ENCODE measurements around the gene METRNL.
"Not testable (repeated sequence)": the region's sequence is repeated elsewhere in the genome, so short reads cannot be mapped to it uniquely, and the experiment has no call there.

METRNL gene

DNA sequence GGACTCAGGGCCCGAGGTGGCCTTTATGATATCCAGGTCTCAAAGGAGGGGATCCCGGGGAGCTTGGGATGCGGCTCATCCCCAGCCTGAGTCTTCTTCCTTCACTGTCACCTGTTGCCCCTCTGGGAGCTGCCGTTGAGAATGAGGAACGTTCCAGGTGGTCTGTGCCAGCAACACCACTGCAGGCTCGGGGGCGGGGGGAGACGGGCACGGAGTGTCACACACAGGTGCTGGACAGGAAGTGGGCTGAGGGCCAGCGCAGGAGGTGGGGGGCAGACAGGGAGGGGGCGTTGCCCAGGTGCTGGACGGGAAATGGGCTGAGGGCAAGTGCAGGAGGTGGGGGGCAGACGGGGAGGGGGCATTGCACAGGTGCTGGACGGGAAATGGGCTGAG is 28.2 kb downstream of the METRNL start:
- no peak for DNase-seq (ENCODE audit: low read depth)

DNA sequence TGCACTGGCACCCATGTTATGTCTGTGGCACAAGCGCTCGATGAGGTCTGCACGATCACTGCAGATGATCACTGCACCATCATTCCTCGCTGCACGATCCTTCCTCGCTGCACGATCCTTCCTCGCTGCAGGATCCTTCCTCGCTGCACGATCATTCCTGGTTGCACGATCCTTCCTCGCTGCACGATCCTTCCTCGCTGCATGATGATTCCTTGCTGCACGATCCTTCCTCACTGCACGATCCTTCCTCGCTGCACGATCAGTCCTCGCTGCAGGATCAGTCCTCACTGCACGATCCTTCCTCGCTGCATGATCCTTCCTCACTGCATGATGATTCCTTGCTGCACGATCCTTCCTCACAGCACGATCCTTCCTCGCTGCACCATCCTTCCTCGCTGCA is 29.3 kb downstream of the METRNL start:
- DNase-seq (ENCODE audit: low read depth) = no peak

DNA sequence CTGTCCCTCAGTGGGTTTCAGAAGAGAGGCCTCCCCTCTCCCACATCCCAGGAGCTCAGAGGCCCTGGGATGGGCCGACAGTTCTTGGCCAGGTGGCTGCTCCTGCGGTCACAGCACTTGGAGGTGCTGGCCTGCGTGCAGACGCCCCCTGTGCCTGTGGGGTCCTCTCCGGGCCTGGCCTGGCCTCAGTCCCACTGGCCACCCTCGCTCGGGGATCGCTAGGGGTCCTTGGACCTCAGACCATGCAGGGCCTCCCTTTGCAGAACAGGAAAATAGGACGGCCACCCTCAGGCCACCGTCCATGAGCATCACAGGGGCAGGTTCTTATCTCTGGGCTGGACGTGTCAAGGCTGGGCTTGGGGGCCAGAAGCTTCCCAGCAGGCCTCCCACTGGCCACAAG is 30.0 kb downstream of the METRNL start:
- DNase-seq (ENCODE audit: low read depth) = no peak

DNA sequence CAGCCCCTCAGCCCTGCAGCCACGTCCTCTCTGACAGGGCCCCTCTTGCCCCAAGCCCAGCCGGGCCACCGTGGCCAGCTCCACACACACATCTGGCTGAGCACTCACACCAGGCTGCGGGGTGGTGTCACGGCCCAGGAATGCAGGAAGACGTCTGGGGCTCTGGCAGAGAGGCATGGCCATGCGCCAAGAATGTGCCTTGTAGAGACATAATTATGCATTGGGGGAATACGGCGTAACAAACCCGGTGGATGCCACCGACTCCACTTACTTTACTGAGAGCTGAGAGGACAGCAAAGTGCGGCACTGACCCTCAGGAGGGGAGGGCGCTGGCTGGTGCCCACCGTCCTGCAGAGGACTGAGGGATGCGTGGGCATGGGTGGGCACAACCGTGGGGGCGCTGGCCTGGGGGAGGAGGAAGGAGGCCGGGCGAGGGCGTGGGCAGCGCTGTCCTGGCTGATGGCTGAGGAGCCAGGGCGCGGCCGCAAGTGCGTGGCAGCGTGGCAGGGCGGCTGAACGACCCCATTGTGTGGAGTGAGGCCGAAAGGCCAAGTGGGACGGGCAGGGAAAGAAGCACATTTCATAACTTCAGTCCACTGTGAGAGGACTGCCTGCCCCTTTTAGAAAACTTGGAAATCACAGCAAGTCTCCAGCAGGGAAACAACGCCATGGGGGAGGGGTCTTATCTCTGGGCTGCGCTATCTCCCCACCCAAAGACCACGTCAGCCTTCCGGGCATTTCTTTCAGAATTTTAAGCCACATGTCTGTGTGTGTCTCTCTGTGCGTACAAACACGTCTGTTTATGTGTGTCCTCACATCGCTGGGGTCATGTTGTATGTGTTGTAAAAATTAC is 30.6 kb downstream of the METRNL start:
- DNase-seq (ENCODE audit: low read depth) = peak; percentile 87

DNA sequence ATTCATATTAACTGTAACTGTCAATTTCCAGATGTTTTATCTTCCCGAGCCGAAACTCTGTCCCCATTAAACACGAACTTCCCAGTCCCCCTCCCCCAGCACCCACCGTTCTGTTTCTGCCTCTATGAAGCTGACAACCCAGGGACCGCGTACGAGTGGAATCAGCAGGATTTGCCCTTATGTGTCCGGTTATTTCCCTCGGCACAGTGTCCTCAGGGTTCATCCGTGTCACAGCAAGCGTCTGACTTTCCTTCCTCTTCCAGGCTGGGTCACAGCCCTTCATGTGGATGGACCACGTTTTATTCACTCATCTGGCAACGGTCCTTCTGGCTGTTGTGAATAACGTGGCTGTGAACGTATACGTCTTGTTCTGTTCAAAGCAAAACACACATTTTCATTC is 31.3 kb downstream of the METRNL start:
- DNase-seq (ENCODE audit: low read depth) = no peak

DNA sequence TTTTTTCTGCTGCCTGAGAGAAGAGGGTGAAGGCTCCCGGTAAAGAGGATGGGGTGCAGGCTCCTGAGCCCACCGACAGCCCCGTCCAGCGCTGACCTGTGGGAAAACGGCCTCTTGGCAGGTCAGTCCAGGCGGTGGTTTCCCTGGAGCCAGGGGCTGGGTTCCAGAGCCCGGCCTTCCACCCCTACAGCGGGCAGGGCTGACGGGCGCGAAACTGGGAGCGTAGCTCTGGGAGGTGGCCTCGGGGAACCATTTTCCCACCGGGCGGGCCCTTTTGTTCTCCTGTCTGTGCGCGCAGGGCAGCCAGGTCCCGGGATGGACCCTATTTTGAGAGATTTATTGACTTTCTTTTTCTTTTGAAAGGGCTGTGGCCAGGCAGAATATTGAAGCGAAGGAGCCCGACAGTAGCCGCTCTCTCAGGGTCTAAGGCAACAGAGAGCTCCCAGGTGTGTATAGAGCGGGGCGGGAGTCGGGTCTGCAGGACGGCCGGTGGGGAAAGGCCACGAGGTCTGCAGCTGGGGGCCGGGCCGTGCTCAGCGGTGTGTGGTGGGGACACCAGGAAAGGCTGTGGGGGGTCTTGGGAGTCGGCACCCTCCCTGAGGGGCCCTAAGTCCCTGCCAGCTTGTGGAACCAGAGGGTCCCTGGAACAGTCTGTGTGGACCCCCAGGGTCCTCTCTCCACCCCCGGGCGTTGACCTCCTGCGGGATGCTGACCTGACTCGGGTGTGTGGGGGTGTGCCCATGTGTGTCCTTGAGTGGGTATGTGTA is 32.3 kb downstream of the METRNL start:
- no peak for DNase-seq (ENCODE audit: low read depth)

DNA sequence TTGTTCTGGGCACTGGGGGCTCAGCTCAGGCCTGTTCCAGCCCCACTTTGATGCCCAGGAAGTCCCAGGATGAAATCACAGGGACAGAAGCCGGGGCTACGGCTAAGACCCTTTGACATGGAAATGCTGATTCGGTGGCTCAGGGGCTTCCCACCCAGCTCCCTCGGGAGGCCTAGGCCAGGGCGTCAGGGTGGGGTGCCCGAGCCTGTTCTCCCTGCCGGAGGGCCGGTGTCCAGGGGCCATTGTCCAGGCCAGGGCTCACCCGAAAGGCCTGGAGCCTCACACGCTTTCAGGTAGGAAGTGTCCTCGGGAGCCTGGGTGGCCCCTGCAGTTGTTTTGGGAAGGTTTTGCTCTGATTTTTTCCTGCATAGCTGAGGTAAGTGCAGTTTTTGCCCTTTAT is 34.0 kb downstream of the METRNL start:
- no peak for DNase-seq (ENCODE audit: low read depth)

DNA sequence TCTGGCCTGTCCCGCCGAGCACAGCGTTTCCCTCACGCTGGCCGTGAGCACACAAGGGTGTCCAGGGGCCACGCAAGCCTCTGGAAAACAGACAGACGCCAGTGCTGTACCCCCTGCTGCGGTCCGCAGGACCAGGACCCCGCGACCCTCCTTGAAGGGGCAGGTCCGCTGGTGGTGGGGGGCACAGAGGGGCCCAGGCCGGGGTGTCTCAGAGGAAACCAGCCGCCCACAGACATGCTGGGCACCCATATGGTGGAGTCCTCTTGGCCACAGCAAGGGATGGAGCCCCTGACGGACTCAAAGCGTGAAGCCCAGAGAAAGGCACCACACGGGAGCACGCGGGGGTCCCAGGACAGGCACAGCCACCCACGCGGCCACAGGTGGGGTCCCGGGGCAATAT is 34.4 kb downstream of the METRNL start:
- DNase-seq (ENCODE audit: low read depth) = no peak

DNA sequence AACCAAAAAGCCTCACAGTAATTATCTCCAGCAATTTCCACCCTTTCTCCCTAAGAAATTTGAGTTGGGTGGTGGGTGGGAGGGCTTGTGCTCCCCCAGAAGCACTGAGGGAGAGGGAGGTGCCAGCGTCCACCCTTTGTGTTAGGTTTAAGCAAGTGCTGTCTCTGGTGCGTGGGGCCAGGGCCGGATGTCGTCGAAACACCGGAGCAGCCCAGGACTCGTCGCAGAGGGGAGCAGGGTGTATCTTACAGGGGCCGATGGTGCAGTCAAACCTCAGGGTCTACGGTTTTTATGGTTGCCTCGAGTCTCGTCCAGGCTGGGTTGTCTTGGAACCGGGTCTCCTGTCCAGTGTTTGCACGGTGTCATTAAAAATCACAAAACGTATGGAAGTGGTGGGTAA is 35.3 kb downstream of the METRNL start:
- DNase-seq (ENCODE audit: low read depth) = no peak

DNA sequence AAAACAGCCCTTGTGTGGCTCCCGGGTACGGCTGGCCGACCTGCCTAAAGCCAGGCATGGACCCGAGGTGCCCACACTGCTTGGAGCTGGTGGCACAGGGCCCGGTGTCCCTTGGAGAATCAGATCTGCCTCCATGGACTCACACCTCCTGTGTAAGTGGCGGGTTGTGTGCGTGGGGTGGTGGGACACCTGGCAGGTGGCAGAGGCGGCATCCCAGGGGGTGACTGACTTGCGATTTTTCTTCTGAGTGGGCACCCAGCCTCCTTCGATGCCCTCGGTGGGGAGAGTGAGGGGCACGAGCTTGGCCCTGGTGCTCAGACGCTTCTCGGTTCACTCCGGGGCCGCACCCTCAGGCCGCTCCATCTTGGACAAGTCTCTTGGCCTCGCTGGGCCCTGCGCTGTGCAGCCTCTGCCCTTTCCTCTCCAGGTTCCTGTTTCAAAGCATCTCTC is 35.8 kb downstream of the METRNL start:
- no peak for DNase-seq (ENCODE audit: low read depth)

DNA sequence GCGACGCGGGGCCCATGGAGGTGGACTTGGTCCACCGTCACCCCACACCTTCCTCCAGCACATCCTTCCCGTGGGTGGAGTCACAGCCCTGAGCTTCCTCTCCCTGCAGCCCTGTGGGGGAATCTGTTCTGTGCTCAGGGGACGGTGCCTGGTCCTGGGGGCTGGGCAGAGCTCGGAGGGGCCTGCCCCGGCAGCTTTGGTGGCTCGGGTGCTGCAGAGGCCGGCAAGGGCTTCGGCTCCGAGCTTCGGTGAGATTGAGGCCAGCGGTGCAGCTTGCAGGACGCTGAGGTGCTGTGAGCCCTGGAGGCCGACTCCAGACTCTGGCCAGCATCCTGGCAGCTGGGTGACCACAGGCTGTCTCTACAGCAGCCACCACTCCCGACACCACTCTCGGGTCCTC is 36.4 kb downstream of the METRNL start:
- DNase-seq (ENCODE audit: low read depth) = no peak

DNA sequence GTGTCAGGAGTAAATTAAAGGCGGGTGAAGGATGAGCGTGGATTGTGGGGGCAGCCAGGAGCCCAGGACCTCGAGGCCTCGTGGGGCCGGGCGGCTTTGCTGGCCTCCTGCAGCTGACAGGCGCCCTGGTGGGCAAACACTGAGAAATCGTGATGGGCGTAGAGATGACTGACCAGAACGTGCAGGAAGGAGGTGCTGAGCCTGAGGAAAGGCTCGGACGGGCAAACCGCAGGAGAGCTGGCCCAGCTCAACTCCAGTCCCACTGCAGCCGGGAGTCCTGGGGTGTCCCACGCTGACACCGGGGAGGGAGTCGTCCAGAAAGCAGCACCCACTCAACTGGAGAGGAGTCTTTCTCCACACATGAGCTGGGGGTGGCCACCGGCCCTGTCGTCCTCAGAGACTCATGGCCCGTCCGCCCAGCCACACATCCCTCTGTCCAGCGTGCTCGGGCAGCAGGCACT is 36.9 kb downstream of the METRNL start:
- DNase-seq (ENCODE audit: low read depth) = no peak

DNA sequence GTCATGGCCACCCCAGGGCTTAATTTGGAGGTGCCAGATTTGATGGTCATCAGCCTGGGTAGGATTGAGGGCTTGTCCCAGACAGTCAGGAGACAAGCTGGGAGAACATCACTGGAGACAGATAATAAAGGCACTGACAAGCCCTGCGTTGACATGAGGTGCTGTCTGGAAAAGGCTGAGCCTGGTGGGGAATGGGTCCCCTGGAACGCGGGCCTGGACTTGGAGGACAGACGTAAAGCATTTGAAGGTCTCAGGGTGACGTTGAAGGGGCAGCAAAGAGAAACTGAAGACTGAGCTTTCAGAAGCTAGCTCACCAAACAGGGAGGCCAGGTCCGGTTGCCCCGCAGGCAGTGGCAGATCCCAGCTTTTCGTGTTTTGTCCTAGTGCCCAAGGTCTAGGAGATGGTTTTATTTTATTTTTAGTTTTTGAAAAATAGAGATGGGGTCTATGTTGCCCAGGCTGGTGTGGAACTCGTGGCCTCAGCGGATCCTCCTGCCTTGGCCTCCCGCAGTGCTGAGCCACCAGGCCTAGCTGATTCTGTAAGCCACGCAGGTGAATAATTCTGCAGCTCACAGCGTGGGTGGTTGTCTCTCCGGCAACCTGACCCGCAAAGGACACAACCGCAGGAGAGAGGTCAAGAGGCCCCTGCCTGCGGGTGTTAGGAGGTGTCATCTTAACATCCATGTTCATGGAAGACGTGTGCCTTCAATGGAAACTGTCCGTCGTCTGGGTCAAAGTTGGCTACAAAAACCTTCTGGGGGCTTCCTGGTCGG is 37.6 kb downstream of the METRNL start:
- no peak for DNase-seq (ENCODE audit: low read depth)

DNA sequence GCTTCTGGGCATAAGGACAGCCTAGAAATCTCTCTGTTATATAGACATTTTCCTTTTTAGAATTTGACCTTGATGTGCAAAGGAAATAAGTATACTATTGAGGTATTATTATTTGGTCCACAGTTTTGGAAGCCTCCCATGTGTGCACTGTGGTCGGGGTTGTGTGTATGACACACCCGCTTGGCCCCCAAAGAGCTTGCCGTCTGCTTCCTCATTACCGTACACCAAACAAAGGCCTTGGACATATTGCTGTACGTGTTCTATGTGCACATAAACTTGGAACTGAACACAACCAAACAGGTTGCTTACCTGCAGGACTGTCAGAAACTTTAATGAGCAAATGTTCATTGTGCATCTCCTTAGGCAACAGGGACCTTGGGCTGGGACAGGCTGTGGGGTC is 38.2 kb downstream of the METRNL start:
- DNase-seq (ENCODE audit: low read depth) = no peak

DNA sequence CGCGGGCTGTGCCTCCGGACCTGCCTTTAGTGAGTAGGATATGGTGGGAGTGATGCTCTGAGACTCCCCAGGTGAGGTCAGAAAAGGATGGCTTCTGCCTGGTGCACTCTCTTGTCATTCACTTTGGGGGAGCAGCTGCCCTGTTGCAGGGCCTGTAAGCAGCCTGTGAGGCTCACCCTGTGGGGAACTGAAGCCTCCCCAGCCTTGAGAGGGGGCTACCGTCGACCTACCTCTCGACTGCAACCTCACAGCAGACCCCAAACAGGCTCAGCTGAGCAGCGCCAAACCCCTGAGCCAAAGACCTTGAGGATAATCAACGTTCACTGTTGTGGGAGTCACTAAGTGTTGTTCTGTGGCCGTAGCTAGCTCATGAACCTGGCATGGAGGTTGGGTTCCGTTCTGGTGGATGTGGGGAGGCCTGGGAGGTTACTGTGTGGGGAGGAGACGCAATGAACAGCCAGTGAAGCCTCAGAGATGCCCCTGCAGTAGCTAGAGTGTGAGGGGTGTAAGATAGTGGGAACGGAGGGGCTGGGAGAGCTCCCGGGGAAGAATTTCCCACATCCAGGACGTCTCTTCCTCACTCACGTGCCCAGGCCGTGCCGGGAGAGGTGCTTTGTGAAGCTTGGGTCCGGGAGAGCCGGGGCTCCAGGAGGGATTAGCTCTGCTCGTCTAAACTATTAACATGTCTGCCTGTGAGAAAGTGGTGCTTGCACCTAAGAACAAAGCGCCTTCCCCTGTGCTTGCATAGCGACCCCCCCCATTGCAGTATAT is 38.8 kb downstream of the METRNL start:
- no peak for DNase-seq (ENCODE audit: low read depth)

DNA sequence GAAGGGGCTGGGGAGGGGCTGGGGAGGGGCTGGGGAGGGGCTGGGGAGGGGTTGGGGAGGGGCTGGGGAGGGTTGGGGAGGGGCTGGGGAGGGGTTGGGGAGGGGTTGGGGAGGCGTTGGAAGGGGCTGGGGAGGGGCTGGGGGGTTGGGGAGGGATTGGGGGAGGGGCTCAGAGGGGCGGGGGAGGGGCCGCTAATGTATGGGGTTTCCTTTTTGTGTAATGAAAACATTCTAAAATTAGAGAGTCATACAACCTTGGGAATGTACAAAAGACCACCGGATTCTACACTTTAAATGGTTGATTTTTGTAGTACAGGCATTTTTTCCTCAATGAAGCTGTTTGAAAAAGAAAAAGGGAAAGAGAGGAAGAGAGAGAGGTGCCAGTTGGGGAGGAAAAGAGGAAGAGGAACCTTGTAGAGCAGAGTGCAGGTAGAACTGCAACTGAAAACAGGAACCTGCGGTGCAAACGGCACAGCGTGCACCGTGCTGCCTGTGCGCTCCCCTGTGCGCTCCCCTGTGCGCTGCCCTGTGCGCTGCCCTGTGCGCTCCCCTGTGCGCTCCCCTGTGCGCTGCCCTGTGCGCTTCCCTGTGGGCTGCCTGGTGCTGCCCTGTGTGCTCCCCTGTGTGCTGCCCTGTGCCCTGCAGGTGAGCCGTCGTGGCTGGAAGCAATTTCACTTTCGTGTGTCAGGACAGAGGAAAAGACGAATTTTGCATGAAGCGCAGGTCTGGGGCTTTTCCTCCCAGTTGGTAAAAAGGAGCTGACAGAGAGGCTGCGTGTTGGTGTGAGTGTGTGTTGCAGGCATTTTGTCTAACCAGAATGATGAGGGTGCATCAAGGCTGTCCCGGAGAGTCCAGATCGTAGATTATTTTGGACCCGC is 40.8 kb downstream of the METRNL start:
- no peak for DNase-seq (ENCODE audit: low read depth)

DNA sequence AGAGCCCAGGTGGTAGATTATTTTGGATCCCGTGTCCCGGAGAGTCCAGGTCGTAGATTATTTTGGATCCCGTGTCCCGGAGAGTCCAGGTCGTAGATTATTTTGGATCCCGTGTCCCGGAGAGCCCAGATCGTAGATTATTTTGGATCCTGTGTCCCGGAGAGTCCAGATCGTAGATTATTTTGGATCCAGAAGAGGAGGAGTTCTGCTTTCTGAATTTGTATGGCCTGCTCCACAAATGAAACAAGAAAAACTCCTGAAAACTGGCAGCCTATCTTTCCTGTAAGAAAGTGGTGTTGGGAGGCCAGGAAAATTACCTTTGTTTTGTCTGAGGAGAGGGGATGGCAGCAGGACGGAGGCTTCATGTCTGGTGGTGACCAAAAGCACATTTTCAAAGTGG is 42.1 kb downstream of the METRNL start:
- not testable (repeated sequence) for DNase-seq (ENCODE audit: low read depth)

DNA sequence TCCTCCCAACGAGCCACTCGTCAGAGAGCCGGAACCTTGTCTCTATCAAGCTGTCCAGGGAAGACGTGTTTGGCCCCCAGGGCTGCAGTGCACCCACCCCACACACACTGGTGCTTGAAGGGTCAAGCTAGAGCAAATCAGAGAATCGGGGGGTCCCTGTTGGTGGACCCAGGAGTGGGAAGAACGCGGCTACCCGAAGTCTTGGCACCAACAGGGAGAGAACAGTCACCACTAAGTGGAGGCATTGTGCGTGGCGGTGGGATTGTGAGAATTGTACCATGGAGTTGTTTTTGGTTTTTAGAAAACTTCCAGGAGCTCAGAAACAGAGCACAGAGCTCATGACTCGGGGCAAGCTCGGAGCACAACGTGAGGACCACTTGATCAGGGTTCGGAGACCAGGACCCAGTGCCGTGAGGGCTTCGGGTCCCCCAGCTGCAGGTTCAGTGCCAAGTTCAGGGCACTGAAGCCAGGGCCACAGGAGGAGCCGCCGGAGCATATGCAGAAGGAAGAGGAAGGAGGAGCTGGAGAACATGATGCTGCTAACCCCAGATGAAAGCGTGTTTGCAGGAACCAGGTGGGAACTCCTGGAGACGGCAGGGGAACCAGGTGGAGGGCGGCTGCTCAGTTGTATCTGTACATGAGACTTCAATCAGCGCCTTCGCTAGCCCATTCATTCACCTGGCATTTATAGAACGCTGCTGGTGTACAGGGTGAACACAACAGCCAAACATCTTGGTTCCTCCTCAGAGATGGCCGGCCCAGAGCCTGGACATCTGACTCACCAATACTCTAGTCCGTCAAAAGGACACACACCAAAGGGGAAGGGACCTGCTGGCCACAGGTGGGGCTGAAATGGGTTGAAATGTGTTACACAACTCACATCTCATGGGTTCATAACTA is 42.8 kb downstream of the METRNL start:
- no peak for DNase-seq (ENCODE audit: low read depth)

DNA sequence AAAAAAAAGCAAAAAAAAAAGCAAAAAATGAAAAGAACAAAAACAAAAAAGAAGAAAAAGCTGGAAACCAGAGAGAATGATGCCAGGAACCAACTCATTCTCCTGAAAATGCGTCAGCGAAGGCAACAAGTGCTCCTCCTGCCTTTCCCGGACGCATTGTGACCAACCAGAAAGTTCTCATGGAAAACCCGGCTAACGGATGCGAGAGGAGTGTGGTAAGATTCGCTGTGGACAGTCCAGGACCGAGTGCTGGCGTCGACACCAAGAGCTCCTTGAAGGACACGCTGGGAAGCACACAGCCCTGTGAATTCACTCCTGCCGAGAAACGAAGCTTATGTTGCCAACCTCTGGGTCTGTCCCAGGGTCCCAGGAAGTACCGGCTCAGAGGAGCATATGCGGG is 43.4 kb downstream of the METRNL start:
- DNase-seq (ENCODE audit: low read depth) = no peak

Measured in fibroblast of the conjunctiva (primary cell).